Measurements from ENCODE around the gene MPPED1. TPM values are rescaled to one million over a fixed set of nuclear protein-coding genes. Genes with fewer than 3 reads are reported as not detected.

The MPPED1 gene
- total RNA-seq, 1 experiment from 2014 or later: 0.28 TPM

DNA sequence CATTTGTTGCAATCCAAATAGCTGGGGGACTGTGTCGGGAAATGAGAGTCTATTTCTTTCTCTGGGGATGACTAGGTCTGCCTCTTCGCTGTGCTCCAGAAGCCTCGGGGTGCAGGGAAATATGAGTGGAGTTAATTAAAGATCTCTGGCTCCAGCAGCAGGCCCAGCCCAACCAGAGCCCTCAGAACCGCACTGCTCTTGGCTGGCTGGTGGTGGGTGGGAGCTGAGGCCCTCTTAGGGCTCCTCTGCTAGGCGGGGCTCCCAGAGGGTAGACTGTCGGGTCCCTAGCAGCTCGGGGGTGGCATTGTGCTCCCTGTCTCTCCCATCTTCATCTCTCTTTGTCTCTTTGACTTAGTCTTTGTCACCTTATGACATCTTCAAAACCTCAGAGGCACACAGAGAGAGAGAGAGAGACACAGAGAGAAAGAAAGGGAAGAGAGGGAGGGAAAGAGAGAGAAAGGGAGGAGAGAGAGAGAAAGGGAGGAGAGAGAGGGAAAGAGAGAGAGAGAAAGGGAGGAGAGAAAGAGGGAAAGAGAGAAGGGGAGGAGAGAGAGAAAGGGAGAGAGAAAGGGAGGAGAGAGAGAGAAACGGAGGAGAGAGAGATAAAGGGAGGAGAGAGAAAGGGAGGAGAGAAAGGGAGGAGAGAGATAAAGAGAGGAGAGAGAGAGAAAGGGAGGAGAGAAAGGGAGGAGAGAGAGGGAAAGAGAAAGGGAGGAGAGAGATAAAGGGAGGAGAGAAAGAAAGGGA, 20.2 kb downstream of the MPPED1 start:
- Histone ChIP-seq H4K91ac (ENCODE audit: insufficient read length, low read depth, low read length) (no peak overlapping the region), H3K79me2 (ENCODE audit: insufficient read depth, low read length) (no peaks in the 10 kb centered on the region), H3K27ac (ENCODE audit: insufficient read length, low read depth, low read length) (no peak overlapping the region), H3K4me1 (ENCODE audit: insufficient read depth, low read length) (no peaks in the 10 kb centered on the region; the same call in 1 of the 2 replicates), H3K4ac (ENCODE audit: low read depth, low read length) (no peak overlapping the region), H3K4me2 (ENCODE audit: insufficient read depth, insufficient read length, low read length) (no peak overlapping the region), H3K18ac (ENCODE audit: insufficient read length, low read depth, low read length) (no peak overlapping the region), H3K23ac (ENCODE audit: insufficient read length, low read depth, low read length) (no peak overlapping the region), H3K56ac (ENCODE audit: insufficient read length, low read depth, low read length) (no peak overlapping the region), H4K20me1 (ENCODE audit: control insufficient read depth, insufficient read depth, insufficient read length) (no peaks in the 10 kb centered on the region), H4K5ac (ENCODE audit: insufficient read length, low read depth, low read length) (no peak overlapping the region), H2AK5ac (ENCODE audit: insufficient read length, low read length) (no peak overlapping the region), H3K27me3 (ENCODE audit: insufficient read depth, low read length) (no peaks in the 10 kb centered on the region; the same call in 1 of the 2 replicates), H2BK20ac (ENCODE audit: low read depth, low read length, poor library complexity, severe bottlenecking) (no peak overlapping the region), H3K79me1 (ENCODE audit: insufficient read depth, low read depth, low read length, poor library complexity, severe bottlenecking) (no peaks in the 10 kb centered on the region), H3K14ac (ENCODE audit: insufficient read depth, low read length) (no peak overlapping the region), H2BK120ac (ENCODE audit: low read depth, low read length, poor library complexity, severe bottlenecking) (no peak overlapping the region), H3K9me3 (ENCODE audit: control insufficient read depth, low read depth, low read length) (no peaks in the 10 kb centered on the region), H3T11ph (ENCODE audit: low read length) (no peak overlapping the region), H2BK5ac (ENCODE audit: insufficient read length, low read length) (no peak overlapping the region), H2AFZ (ENCODE audit: low read length) (no peak overlapping the region), H2BK15ac (ENCODE audit: low read depth, low read length) (no peak overlapping the region), H4K8ac (replicated peaks; ENCODE audit: insufficient read length, low read depth, low read length) (no peak overlapping the region), H3K9ac (ENCODE audit: extremely low read depth, insufficient read length, low read length) (no peak overlapping the region), H3K23me2 (ENCODE audit: insufficient read length, low read depth, low read length, poor library complexity, severe bottlenecking) (no peaks in the 10 kb centered on the region), H2BK12ac (ENCODE audit: insufficient read length, low read depth, low read length) (no peak overlapping the region)
- 100% methylated on average over 1 of the region's 8 CpGs for WGBS (ENCODE audit: extremely low coverage, insufficient read length, low lambda C conversion rate)
- TF ChIP-seq, protein P1, sequence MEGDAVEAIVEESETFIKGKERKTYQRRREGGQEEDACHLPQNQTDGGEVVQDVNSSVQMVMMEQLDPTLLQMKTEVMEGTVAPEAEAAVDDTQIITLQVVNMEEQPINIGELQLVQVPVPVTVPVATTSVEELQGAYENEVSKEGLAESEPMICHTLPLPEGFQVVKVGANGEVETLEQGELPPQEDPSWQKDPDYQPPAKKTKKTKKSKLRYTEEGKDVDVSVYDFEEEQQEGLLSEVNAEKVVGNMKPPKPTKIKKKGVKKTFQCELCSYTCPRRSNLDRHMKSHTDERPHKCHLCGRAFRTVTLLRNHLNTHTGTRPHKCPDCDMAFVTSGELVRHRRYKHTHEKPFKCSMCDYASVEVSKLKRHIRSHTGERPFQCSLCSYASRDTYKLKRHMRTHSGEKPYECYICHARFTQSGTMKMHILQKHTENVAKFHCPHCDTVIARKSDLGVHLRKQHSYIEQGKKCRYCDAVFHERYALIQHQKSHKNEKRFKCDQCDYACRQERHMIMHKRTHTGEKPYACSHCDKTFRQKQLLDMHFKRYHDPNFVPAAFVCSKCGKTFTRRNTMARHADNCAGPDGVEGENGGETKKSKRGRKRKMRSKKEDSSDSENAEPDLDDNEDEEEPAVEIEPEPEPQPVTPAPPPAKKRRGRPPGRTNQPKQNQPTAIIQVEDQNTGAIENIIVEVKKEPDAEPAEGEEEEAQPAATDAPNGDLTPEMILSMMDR (conservative IDR thresholded peaks at IDR 0.05): no peak
- no peaks in the 10 kb centered on the region for H3K36me3 Mint-ChIP-seq (ENCODE audit: insufficient read depth in 1 of 3, low read depth in 3 of 3)
- peaks cover 39% of the 10 kb centered on the region for H3K27me3 Mint-ChIP-seq (ENCODE audit: low read depth)
- no peak for DNase-seq
- no peak overlapping the region for H3K4me3 Mint-ChIP-seq
- H3K27ac Mint-ChIP-seq: no peak overlapping the region; a peak in 1 of 7 replicates
- H3K4me1 Mint-ChIP-seq: peaks cover 0 to 18% of the 10 kb centered on the region in 2 experiments; a peak in 2 of 4 replicates
- H3K9me3 Mint-ChIP-seq: no peaks in the 10 kb centered on the region

Measured in H9 (cell line).